ENCODE results near the gene CCNB1IP1.
"Not testable (repeated sequence)": the region's sequence is repeated elsewhere in the genome, so short reads cannot be mapped to it uniquely, and the experiment has no call there.

CCNB1IP1 gene

GRCh38 chr14:20356422-20356821 lies 23.3 kb upstream of the CCNB1IP1 start:
- no peak for TF ChIP-seq SPI1 (IDR thresholded peaks at IDR 0.05; ENCODE audit: low read depth, low read length)
- TF ChIP-seq TAF1 (IDR thresholded peaks at IDR 0.05; ENCODE audit: low read depth, low read length), result no peak
- no peak for TF ChIP-seq PAX5 (IDR thresholded peaks at IDR 0.05; ENCODE audit: insufficient read depth, low read length, severe bottlenecking)
- TF ChIP-seq POU2F2 (IDR thresholded peaks at IDR 0.05; ENCODE audit: low read depth, low read length), result no peak
- TF ChIP-seq POLR2A (IDR thresholded peaks at IDR 0.05; ENCODE audit: low read depth, low read length), result no peak
- TF ChIP-seq POLR2AphosphoS5 (IDR thresholded peaks at IDR 0.05; ENCODE audit: low read depth, low read length), result no peak
- DNase-seq (ENCODE audit: insufficient read length, low spot score) (no peak), FAIRE-seq (no peak)

- TF ChIP-seq POU2F2 (IDR thresholded peaks at IDR 0.05; ENCODE audit: low read depth, low read length) (no peak), SPI1 (IDR thresholded peaks at IDR 0.05; ENCODE audit: low read depth, low read length) (no peak), TAF1 (IDR thresholded peaks at IDR 0.05; ENCODE audit: low read depth, low read length) (no peak)
- no peak for FAIRE-seq
- DNase-seq (ENCODE audit: insufficient read length, low spot score), result no peak
These were observed 17.8 kb upstream of the CCNB1IP1 start for GRCh38 chr14:20350860-20351259.

GRCh38 chr14:20350282-20350681 lies 17.2 kb upstream of the CCNB1IP1 start:
- DNase-seq (ENCODE audit: insufficient read length, low spot score) (no peak), FAIRE-seq (no peak)
- TF ChIP-seq PAX5 (IDR thresholded peaks at IDR 0.05; ENCODE audit: insufficient read depth, low read length, severe bottlenecking) (no peak), TAF1 (IDR thresholded peaks at IDR 0.05; ENCODE audit: low read depth, low read length) (no peak), POLR2AphosphoS5 (IDR thresholded peaks at IDR 0.05; ENCODE audit: low read depth, low read length) (no peak), SPI1 (IDR thresholded peaks at IDR 0.05; ENCODE audit: low read depth, low read length) (no peak), POLR2A (IDR thresholded peaks at IDR 0.05; ENCODE audit: low read depth, low read length) (no peak), POU2F2 (IDR thresholded peaks at IDR 0.05; ENCODE audit: low read depth, low read length) (no peak)

DNA sequence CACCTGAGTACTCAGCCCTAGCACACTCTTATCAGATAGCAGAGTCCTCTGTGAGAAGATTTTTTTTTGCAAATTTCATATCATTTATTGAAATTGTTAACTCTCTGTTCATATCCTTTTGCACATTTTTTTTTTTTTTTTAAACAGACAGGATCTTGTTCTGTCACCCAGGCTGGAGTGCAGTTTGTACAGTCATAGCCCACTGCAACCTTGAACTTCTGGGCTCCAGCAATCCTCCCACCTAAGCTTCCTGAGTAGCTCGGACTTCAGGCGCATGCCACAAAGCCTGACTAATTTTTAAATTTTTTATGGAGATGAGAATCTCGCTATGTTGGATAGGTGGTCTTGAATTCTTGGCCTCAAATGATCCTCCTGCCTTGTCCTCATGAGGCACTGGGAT lies 14.7 kb upstream of the CCNB1IP1 start:
- no peak for FAIRE-seq
- no peak for DNase-seq (ENCODE audit: insufficient read length, low spot score)
- TF ChIP-seq POU2F2 (IDR thresholded peaks at IDR 0.05; ENCODE audit: low read depth, low read length) (no peak), SPI1 (IDR thresholded peaks at IDR 0.05; ENCODE audit: low read depth, low read length) (no peak), TAF1 (IDR thresholded peaks at IDR 0.05; ENCODE audit: low read depth, low read length) (no peak), POLR2AphosphoS5 (IDR thresholded peaks at IDR 0.05; ENCODE audit: low read depth, low read length) (no peak), POLR2A (IDR thresholded peaks at IDR 0.05; ENCODE audit: low read depth, low read length) (no peak), PAX5 (IDR thresholded peaks at IDR 0.05; ENCODE audit: insufficient read depth, low read length, severe bottlenecking) (no peak)

DNA sequence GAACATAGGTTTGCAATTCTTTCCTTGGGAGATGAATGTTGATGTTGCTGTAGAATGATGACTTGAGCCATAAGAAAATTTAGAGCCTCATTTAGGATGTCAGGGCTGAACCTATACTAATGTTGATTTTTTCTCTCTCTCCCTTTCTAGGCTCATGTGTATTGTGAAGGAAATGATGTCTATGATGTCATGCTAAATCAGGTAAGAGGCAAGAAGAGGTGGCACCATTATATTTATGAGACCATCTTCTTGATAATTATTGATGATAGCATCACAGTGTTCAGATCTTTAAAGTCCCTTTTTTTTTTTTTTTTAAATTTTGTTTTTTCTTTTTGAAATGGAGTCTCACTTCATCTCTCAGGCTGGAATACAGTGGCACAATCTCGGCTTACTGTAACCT lies 13.6 kb upstream of the CCNB1IP1 start:
- TF ChIP-seq POLR2AphosphoS5 (IDR thresholded peaks at IDR 0.05; ENCODE audit: low read depth, low read length) (no peak), POLR2A (IDR thresholded peaks at IDR 0.05; ENCODE audit: low read depth, low read length) (no peak), TAF1 (IDR thresholded peaks at IDR 0.05; ENCODE audit: low read depth, low read length) (no peak), POU2F2 (IDR thresholded peaks at IDR 0.05; ENCODE audit: low read depth, low read length) (no peak)
- no peak for DNase-seq (ENCODE audit: insufficient read length, low spot score)
- no peak for FAIRE-seq

DNA sequence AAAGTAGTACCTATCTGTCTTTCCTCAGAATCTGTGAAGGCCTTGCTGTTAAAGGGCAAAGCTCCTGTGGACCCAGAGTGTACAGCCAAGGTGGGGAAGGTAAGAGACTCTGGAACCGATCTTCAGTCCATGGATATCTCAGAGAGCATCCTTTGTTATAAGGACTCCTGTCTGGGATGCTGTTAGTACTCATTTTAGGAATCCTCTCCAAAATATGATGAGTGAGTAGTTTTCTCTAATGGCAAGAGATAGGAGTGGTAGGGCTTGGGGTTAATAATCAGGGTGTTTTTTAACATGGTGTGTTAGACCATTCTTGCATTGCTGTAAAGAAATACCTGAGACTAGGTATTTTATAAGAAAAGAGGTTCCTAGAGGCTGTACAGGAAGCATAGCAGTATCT lies 12.3 kb upstream of the CCNB1IP1 start:
- DNase-seq (ENCODE audit: insufficient read length, low spot score), result no peak
- TF ChIP-seq POLR2AphosphoS5 (IDR thresholded peaks at IDR 0.05; ENCODE audit: low read depth, low read length) (no peak), SPI1 (IDR thresholded peaks at IDR 0.05; ENCODE audit: low read depth, low read length) (no peak), POU2F2 (IDR thresholded peaks at IDR 0.05; ENCODE audit: low read depth, low read length) (no peak), POLR2A (IDR thresholded peaks at IDR 0.05; ENCODE audit: low read depth, low read length) (no peak), TAF1 (IDR thresholded peaks at IDR 0.05; ENCODE audit: low read depth, low read length) (no peak), PAX5 (IDR thresholded peaks at IDR 0.05; ENCODE audit: insufficient read depth, low read length, severe bottlenecking) (no peak)
- FAIRE-seq, result no peak

GRCh38 chr14:20343862-20344220 lies 10.8 kb upstream of the CCNB1IP1 start:
- TF ChIP-seq POU2F2 (IDR thresholded peaks at IDR 0.05; ENCODE audit: low read depth, low read length), result no peak
- TF ChIP-seq TAF1 (IDR thresholded peaks at IDR 0.05; ENCODE audit: low read depth, low read length), result no peak
- no peak for TF ChIP-seq POLR2A (IDR thresholded peaks at IDR 0.05; ENCODE audit: low read depth, low read length)
- no peak for TF ChIP-seq SPI1 (IDR thresholded peaks at IDR 0.05; ENCODE audit: low read depth, low read length)
- TF ChIP-seq POLR2AphosphoS5 (IDR thresholded peaks at IDR 0.05; ENCODE audit: low read depth, low read length), result no peak
- TF ChIP-seq PAX5 (IDR thresholded peaks at IDR 0.05; ENCODE audit: insufficient read depth, low read length, severe bottlenecking), result no peak
- no peak for DNase-seq (ENCODE audit: insufficient read length, low spot score)
- no peak for FAIRE-seq

GRCh38 chr14:20343092-20343861 lies 10.2 kb upstream of the CCNB1IP1 start, which contains the start of gene PARP2:
Gene PARP2, plus strand, starts transcription at chr14:20343635. Its CDS starts 7 bp downstream, at chr14:20343642.
- DNase-seq (ENCODE audit: insufficient read length, low spot score), result peak; percentile 74
- FAIRE-seq, result peak; percentile 100
- peak; percentile 98; the same call in 1 of the 2 replicates for TF ChIP-seq POU2F2 (IDR thresholded peaks at IDR 0.05; ENCODE audit: low read depth, low read length)
- TF ChIP-seq PAX5 (IDR thresholded peaks at IDR 0.05; ENCODE audit: insufficient read depth, low read length, severe bottlenecking), result no peak
- TF ChIP-seq SPI1 (IDR thresholded peaks at IDR 0.05; ENCODE audit: low read depth, low read length), result no peak
- peak; percentile 55; the same call in 1 of the 2 replicates for TF ChIP-seq TAF1 (IDR thresholded peaks at IDR 0.05; ENCODE audit: low read depth, low read length)
- peak; percentile 99 for TF ChIP-seq POLR2A (IDR thresholded peaks at IDR 0.05; ENCODE audit: low read depth, low read length)
- TF ChIP-seq POLR2AphosphoS5 (IDR thresholded peaks at IDR 0.05; ENCODE audit: low read depth, low read length), result peak; percentile 100

- DNase-seq (ENCODE audit: insufficient read length, low spot score), result no peak
- FAIRE-seq, result no peak
These were observed 8.6 kb upstream of the CCNB1IP1 start for GRCh38 chr14:20341646-20342045.

GRCh38 chr14:20341032-20341431 lies 8.0 kb upstream of the CCNB1IP1 start:
- FAIRE-seq; DNase-seq (ENCODE audit: insufficient read length, low spot score): not testable (repeated sequence)

More at GRCh38 chr14:20341646-20342045, 8.6 kb upstream of the CCNB1IP1 start:
- TF ChIP-seq POLR2AphosphoS5 (IDR thresholded peaks at IDR 0.05; ENCODE audit: low read depth, low read length) (no peak), POU2F2 (IDR thresholded peaks at IDR 0.05; ENCODE audit: low read depth, low read length) (no peak), SPI1 (IDR thresholded peaks at IDR 0.05; ENCODE audit: low read depth, low read length) (no peak), TAF1 (IDR thresholded peaks at IDR 0.05; ENCODE audit: low read depth, low read length) (no peak)

Data from GM12891 (cell line).